Colonic mucosa (tissue), 4 donors: ENCODE results near the gene OXSR1. TPM values are rescaled to one million over a fixed set of nuclear protein-coding genes. Genes with fewer than 3 reads are reported as not detected.

Experiments used
- DNase-seq: peaks from one replicate; pipeline ENCODE4 v3.0.0-alpha.2; 2020
- H3K27ac ChIP-seq: fragments of 200-600 bp; one replicate; pipeline ENCODE4 v1.8.0; 2021
- H3K27me3 ChIP-seq: fragments of 200-600 bp; one replicate; pipeline ENCODE4 v1.8.0; 2021
- H3K36me3 ChIP-seq: fragments of 200-600 bp; one replicate; pipeline ENCODE4 v1.8.0; 2021
- H3K4me1 ChIP-seq: fragments of 200-600 bp; one replicate; pipeline ENCODE4 v1.8.0; 2021; ENCODE audit warnings: mild to moderate bottlenecking
- H3K4me3 ChIP-seq: fragments of 200-600 bp; one replicate; pipeline ENCODE4 v1.8.0; 2021
- H3K9ac ChIP-seq, 2 donors: one replicate each; pipeline ENCODE4 v1.7.0; 2013; ENCODE audit warnings: control low read depth in 2 of 2, low read depth in 2 of 2, low read length in 2 of 2
- H3K9me3 ChIP-seq: fragments of 200-600 bp; one replicate; pipeline ENCODE4 v1.8.0; 2021
- CTCF ChIP-seq: fragments of 200-600 bp; IDR thresholded peaks from one replicate; pipeline ENCODE4 v1.8.0; 2022; ENCODE audit warnings: antibody characterized with exemption, mild to moderate bottlenecking
- intact Hi-C: fragments of 100-400 bp; cut with DNase I; formaldehyde crosslinking; loops from one replicate; pipeline ENCODE4 v1.14.1; 2022
- total RNA-seq, 2 donors: library from RNA; stranded (reverse); fragmentation: NEBNext Ultra II Directional in 1 of 2; extraction: Animal tissue kit (Norgen Biotek cat#: 25700) in 1 of 2; gene quantifications; one replicate each; pipeline ENCODE4 v1.2.1, GENCODE V29; 2021
- donor health status: healthy.
- donor health status: DM: no; HTN: no; CAD: no.
- donor health status: DM: no; HTN: no; CAD: no.

OXSR1 gene
- total RNA-seq, 2 donors from 2014 or later: 32.0 to 57.3 TPM

GRCh38 chr3:38143511-38143910 is 21.8 kb upstream of the OXSR1 start:
- no peak overlapping the region for H3K9ac ChIP-seq
- H3K36me3 ChIP-seq: peaks cover 15% of the 10 kb centered on the region
- H3K9me3 ChIP-seq: no peaks in the 10 kb centered on the region
- intact Hi-C loops: no loop called here
- TF ChIP-seq CTCF: no peak
- H3K4me1 ChIP-seq: peaks cover 10% of the 10 kb centered on the region
- no peak for DNase-seq
- H3K27ac ChIP-seq: no peak overlapping the region
- H3K27me3 ChIP-seq: no peaks in the 10 kb centered on the region
- no peak overlapping the region for H3K4me3 ChIP-seq

- intact Hi-C loops: no loop called here
- TF ChIP-seq CTCF: no peak
- Histone ChIP-seq H3K27me3 (no peaks in the 10 kb centered on the region), H3K9ac (no peak overlapping the region), H3K4me3 (no peak overlapping the region), H3K9me3 (no peaks in the 10 kb centered on the region), H3K36me3 (peaks cover 2% of the 10 kb centered on the region), H3K4me1 (no peaks in the 10 kb centered on the region), H3K27ac (no peak overlapping the region)
- DNase-seq: no peak
Observed at GRCh38 chr3:38146504-38146903, 18.8 kb upstream of the OXSR1 start.

GRCh38 chr3:38147421-38147820 is 17.9 kb upstream of the OXSR1 start:
- intact Hi-C loops: no loop called here
- Histone ChIP-seq H3K4me3 (no peak overlapping the region), H3K4me1 (no peaks in the 10 kb centered on the region), H3K36me3 (no peaks in the 10 kb centered on the region), H3K27ac (no peak overlapping the region), H3K9me3 (no peaks in the 10 kb centered on the region), H3K27me3 (no peaks in the 10 kb centered on the region), H3K9ac (no peak overlapping the region)
- no peak for TF ChIP-seq CTCF
- no peak for DNase-seq

- H3K9me3 ChIP-seq: no peaks in the 10 kb centered on the region
- H3K4me1 ChIP-seq: no peaks in the 10 kb centered on the region
- no peaks in the 10 kb centered on the region for H3K36me3 ChIP-seq
- H3K9ac ChIP-seq: no peak overlapping the region
- no peak overlapping the region for H3K27ac ChIP-seq
- DNase-seq: no peak
- intact Hi-C loops: no loop called here
- H3K27me3 ChIP-seq: no peaks in the 10 kb centered on the region
- TF ChIP-seq CTCF: no peak
- H3K4me3 ChIP-seq: no peak overlapping the region
Observed at GRCh38 chr3:38148311-38148882, 16.9 kb upstream of the OXSR1 start.

- no peaks in the 10 kb centered on the region for H3K36me3 ChIP-seq
- H3K27me3 ChIP-seq: no peaks in the 10 kb centered on the region
- no peak overlapping the region for H3K9ac ChIP-seq
- H3K4me3 ChIP-seq: no peak overlapping the region
- no peaks in the 10 kb centered on the region for H3K4me1 ChIP-seq
- DNase-seq: no peak
- H3K27ac ChIP-seq: no peak overlapping the region
- intact Hi-C loops: no loop called here
- TF ChIP-seq CTCF: no peak
- H3K9me3 ChIP-seq: no peaks in the 10 kb centered on the region
Observed at GRCh38 chr3:38149708-38150107, 15.6 kb upstream of the OXSR1 start.
